ENCODE results near the gene SLC4A2. TPM values are rescaled to one million over a fixed set of nuclear protein-coding genes. Genes with fewer than 3 reads are reported as not detected.

Gene SLC4A2
- total and polyA plus RNA-seq, 7 donors: 12.3 to 124 (median 84.6) TPM

- Histone ChIP-seq H3K4me1 (peaks cover 0 to 56% (median 53%) of the 10 kb centered on the region in 4 donors), H3K9me3 (no peaks in the 10 kb centered on the region), H3K27ac (peak overlapping the region in 1 of 4 donors; percentile 54), H3K4me3 (no peak overlapping the region), H3K36me3 (peaks cover 3 to 14% (median 5%) of the 10 kb centered on the region in 4 donors), H3K27me3 (no peaks in the 10 kb centered on the region)
- intact Hi-C loops (cut with DNase I): no loop called here
- DNase-seq: no peak
- TF ChIP-seq POLR2A (IDR thresholded peaks at IDR 0.05) (no peak), EP300 (IDR thresholded peaks at IDR 0.05) (no peak), CTCF (IDR thresholded peaks at IDR 0.05) (no peak), POLR2AphosphoS5 (IDR thresholded peaks at IDR 0.05) (no peak)
- WGBS, 2 donors: 83 to 86% methylated on average over 13 of the region's 13 CpGs
These were observed 54.2 kb downstream of the SLC4A2 start for GRCh38 chr7:151113344-151114150.

GRCh38 chr7:151114151-151115090 lies 55.0 kb downstream of the SLC4A2 start:
- Histone ChIP-seq H3K4me1 (peaks cover 0 to 49% (median 47%) of the 10 kb centered on the region in 4 donors), H3K4me3 (peak overlapping the region in 3 of 4 donors; percentile 27 to 32 (median 29))

GRCh38 chr7:151115121-151115835 lies 55.9 kb downstream of the SLC4A2 start:
- Histone ChIP-seq H3K9me3 (no peaks in the 10 kb centered on the region), H3K27ac (no peak overlapping the region), H3K27me3 (no peaks in the 10 kb centered on the region), H3K4me3 (peak overlapping the region in 3 of 4 donors; percentile 27 to 32 (median 29)), H3K36me3 (peaks cover 8 to 31% (median 22%) of the 10 kb centered on the region in 4 donors), H3K4me1 (peaks cover 0 to 40% (median 38%) of the 10 kb centered on the region in 4 donors)
- TF ChIP-seq POLR2A (IDR thresholded peaks at IDR 0.05) (no peak), EP300 (IDR thresholded peaks at IDR 0.05) (no peak), POLR2AphosphoS5 (IDR thresholded peaks at IDR 0.05) (no peak), CTCF (IDR thresholded peaks at IDR 0.05) (no peak)
- intact Hi-C loops (cut with DNase I): no loop called here
- WGBS, 2 donors: 7 to 9% methylated on average over 114 of the region's 114 CpGs
- DNase-seq: no peak

More at GRCh38 chr7:151114151-151115090, 55.0 kb downstream of the SLC4A2 start:
- TF ChIP-seq CTCF (IDR thresholded peaks at IDR 0.05): no peak
- TF ChIP-seq POLR2AphosphoS5 (IDR thresholded peaks at IDR 0.05): no peak
- TF ChIP-seq EP300 (IDR thresholded peaks at IDR 0.05): no peak
- Histone ChIP-seq H3K27ac (peak overlapping the region in 1 of 4 donors; percentile 54), H3K27me3 (no peaks in the 10 kb centered on the region), H3K9me3 (no peaks in the 10 kb centered on the region), H3K36me3 (peaks cover 8 to 22% (median 13%) of the 10 kb centered on the region in 4 donors)
- WGBS, 2 donors: 19 to 29% methylated on average over 101 of the region's 101 CpGs
- intact Hi-C loops (cut with DNase I): no loop called here
- no peak for DNase-seq

GRCh38 chr7:151115836-151116418 lies 56.5 kb downstream of the SLC4A2 start:
- Histone ChIP-seq H3K4me1 (peaks cover 0 to 34% (median 32%) of the 10 kb centered on the region in 4 donors), H3K4me3 (peak overlapping the region in 3 of 4 donors; percentile 27 to 32 (median 29)), H3K27me3 (no peaks in the 10 kb centered on the region), H3K36me3 (peaks cover 11 to 37% (median 28%) of the 10 kb centered on the region in 4 donors), H3K27ac (no peak overlapping the region), H3K9me3 (no peaks in the 10 kb centered on the region)
- WGBS, 2 donors: 50 to 76% methylated on average over 14 of the region's 14 CpGs
- no peak for DNase-seq
- intact Hi-C loops (cut with DNase I): no loop called here
- no peak for TF ChIP-seq POLR2AphosphoS5 (IDR thresholded peaks at IDR 0.05)
- TF ChIP-seq POLR2A (IDR thresholded peaks at IDR 0.05): peak in 1 of 2 donors; percentile 14
- no peak for TF ChIP-seq EP300 (IDR thresholded peaks at IDR 0.05)
- no peak for TF ChIP-seq CTCF (IDR thresholded peaks at IDR 0.05)
